ENCODE data around the gene SPTLC1.

Gene SPTLC1

GRCh38 chr9:91991721-91992341 lies 123.4 kb downstream of the SPTLC1 start:
- no peak for DNase-seq (ENCODE audit: low read depth in 2 of 3, low spot score in 1 of 3)

- DNase-seq (ENCODE audit: low read depth in 2 of 3, low spot score in 1 of 3) = no peak
Measured at GRCh38 chr9:91986248-91986647, 129.0 kb downstream of the SPTLC1 start.

GRCh38 chr9:91985692-91986091 lies 129.5 kb downstream of the SPTLC1 start:
- DNase-seq (ENCODE audit: low read depth in 2 of 3, low spot score in 1 of 3) = no peak

Data from stimulated activated CD4-positive, alpha-beta T cell treated with anti-CD3 and anti-CD28 coated beads, Interleukin-12 subunit alpha, Interleukin-12 subunit beta, amount 100 ng/mL, for 48 hours (primary cell).